Tibial nerve (tissue), 4 donors: ENCODE data around the gene CDS1. TPM values are rescaled to one million over a fixed set of nuclear protein-coding genes. Genes with fewer than 3 reads are reported as not detected.
"Not testable (repeated sequence)": the region's sequence is repeated elsewhere in the genome, so short reads cannot be mapped to it uniquely, and the experiment has no call there.

Experiments
- DNase-seq, 2 donors: peaks; one replicate each; pipeline ENCODE4 v3.0.0-alpha.2; 2019; ENCODE audit warnings: low spot score in 2 of 2
- H3K27ac ChIP-seq, 4 donors: fragments of 200-600 bp; sonication (generic) in 3 of 4; one replicate each; pipeline ENCODE4 v1.5.1; 2017 to 2019; ENCODE audit warnings: mild to moderate bottlenecking in 1 of 4
- H3K27me3 ChIP-seq, 2 donors: fragments of 200-600 bp; sonication (generic) in 1 of 2; one replicate each; pipeline versions ENCODE4 v1.5.1 to v1.6.0; 2017 to 2019
- H3K36me3 ChIP-seq, 3 donors: fragments of 200-600 bp; sonication (generic); one replicate each; pipeline ENCODE4 v1.5.1; 2018 to 2019
- H3K4me1 ChIP-seq, 4 donors: fragments of 200-600 bp; sonication (generic) in 3 of 4; one replicate each; pipeline ENCODE4 v1.5.1; 2017 to 2019
- H3K4me3 ChIP-seq, 4 donors: fragments of 200-600 bp; sonication (generic) in 3 of 4; one replicate each; pipeline ENCODE4 v1.5.1; 2017 to 2019; ENCODE audit warnings: mild to moderate bottlenecking in 1 of 4, moderate library complexity in 1 of 4
- H3K9me3 ChIP-seq, 4 donors: fragments of 200-600 bp; sonication (generic) in 3 of 4; one replicate each; pipeline ENCODE4 v1.5.1; 2017 to 2019
- EP300 ChIP-seq, 2 donors: sonication (generic); formaldehyde crosslinking; IDR thresholded peaks; one replicate each; pipeline ENCODE4 v1.6.1; 2017; ENCODE audit warnings: antibody characterized with exemption in 2 of 2, mild to moderate bottlenecking in 1 of 2
- POLR2A ChIP-seq, 2 donors: fragments of 450-650 bp; IDR thresholded peaks; one replicate each; pipeline ENCODE4 v1.6.1; 2017; ENCODE audit warnings: antibody characterized with exemption in 2 of 2, mild to moderate bottlenecking in 2 of 2, moderate library complexity in 2 of 2
- WGBS, 2 donors: methylation state at CpG; one replicate each; pipeline ENCODE4 v1.1.5; 2018; 5-methylcytosine and 5-hydroxymethylcytosine counted together
- total RNA-seq, 4 donors: library from RNA; depleted of rRNA; stranded (reverse); fragments of >200 nt; gene quantifications; one replicate each; pipeline ENCODE4 v1.1.0, GENCODE V29; 2016
- TF ChIP-seq, protein P1 (sequence below), 5 experiments: fragments of 200-600 bp in 3 of 5; fragments of 450-650 bp in 2 of 5; sonication (generic) in 3 of 5; IDR thresholded peaks; one replicate each; pipeline ENCODE4 v1.5.1; 2016 to 2019; ENCODE audit warnings: antibody characterized with exemption in 5 of 5, mild to moderate bottlenecking in 3 of 5, moderate library complexity in 2 of 5

CDS1 gene
- total RNA-seq = under 1 TPM; under 0.01 to 0.59 (median 0.25) TPM

DNA sequence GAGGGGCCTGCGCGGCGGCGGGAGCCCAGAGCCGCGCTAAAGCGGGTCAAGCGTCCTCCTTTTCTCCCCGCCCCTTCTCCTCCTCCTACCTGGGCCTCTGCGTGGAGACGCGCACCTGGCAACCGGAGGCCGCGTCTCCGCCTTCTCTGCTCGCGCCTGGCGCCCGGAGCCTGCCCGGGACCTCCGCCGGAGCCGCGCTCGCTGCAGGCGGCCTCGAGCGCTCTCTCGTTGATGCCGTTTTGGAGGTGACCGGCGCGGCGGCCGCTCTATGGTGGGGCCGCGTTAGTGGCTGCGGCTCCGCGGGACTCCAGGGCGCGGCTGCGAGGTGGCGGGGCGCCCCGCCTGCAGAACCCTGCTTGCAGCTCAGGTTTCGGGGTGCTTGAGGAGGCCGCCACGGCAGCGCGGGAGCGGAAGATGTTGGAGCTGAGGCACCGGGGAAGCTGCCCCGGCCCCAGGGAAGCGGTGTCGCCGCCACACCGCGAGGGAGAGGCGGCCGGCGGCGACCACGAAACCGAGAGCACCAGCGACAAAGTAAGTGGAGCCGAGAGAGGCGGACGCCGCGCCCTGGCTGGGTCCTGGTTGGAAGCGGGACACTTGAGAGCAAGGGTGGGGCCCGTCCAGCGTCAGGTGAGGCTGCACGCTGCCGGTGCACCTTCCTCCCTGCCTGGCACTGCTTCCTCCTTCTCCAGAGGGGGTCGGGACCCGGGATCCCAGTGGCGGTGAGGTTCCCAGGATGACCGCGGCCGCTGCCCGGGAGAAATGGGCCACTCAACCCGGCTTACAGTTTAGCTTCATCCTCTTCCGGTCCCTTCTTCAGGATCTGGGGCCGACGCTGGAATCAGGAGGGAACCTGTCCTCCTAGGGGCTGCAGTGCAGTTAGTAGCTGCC is at the start of gene CDS1:
TSS of gene CDS1 (plus strand) at position 140 of the 888 bp plus-strand sequence. CDS start at position 415, 275 bp downstream.
- DNase-seq = no peak
- 1% methylated on average over 46 to 59 of the region's 88 CpGs for WGBS, 2 donors
- peak within 1 kb of the TSS; percentile 47 to 80 (median 60) for H3K4me3 ChIP-seq
- TF ChIP-seq EP300 (IDR thresholded peaks at IDR 0.05) (no peak), POLR2A (IDR thresholded peaks at IDR 0.05) (no peak)
- TF ChIP-seq, protein P1, sequence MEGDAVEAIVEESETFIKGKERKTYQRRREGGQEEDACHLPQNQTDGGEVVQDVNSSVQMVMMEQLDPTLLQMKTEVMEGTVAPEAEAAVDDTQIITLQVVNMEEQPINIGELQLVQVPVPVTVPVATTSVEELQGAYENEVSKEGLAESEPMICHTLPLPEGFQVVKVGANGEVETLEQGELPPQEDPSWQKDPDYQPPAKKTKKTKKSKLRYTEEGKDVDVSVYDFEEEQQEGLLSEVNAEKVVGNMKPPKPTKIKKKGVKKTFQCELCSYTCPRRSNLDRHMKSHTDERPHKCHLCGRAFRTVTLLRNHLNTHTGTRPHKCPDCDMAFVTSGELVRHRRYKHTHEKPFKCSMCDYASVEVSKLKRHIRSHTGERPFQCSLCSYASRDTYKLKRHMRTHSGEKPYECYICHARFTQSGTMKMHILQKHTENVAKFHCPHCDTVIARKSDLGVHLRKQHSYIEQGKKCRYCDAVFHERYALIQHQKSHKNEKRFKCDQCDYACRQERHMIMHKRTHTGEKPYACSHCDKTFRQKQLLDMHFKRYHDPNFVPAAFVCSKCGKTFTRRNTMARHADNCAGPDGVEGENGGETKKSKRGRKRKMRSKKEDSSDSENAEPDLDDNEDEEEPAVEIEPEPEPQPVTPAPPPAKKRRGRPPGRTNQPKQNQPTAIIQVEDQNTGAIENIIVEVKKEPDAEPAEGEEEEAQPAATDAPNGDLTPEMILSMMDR (IDR thresholded peaks at IDR 0.05) = no peak
- no peaks in the 10 kb centered on the region for H3K9me3 ChIP-seq
- H3K36me3 ChIP-seq = no peaks in the 10 kb centered on the region
- peaks cover 0 to 14% of the 10 kb centered on the region in 2 donors for H3K27me3 ChIP-seq
- peaks cover 0 to 19% (median 2%) of the 10 kb centered on the region in 4 donors for H3K4me1 ChIP-seq
- H3K27ac ChIP-seq = peak within 1 kb of the TSS in 2 of 4 donors; percentile 52 to 76

DNA sequence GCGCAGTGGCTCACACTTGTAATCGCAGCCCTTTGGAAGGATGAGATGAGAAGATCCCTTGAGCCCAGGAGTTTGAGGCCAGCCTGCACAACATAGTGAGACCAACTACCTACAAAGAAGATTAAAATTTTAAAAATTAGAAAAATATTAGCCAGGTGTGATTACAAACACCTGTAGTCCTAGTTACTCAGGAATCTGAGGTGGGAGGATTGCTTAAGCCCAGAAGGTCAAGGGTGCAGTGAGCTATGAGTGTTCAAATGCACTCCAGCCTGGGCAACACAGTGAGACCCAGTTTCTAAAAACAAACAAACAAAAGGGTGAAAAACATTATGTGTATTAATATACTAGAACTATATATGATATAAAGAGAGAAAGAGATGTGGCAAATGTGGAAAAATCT is 47.0 kb upstream of the CDS1 start:
- Histone ChIP-seq H3K4me1 (no peaks in the 10 kb centered on the region), H3K9me3 (peaks cover 0 to 12% (median 0%) of the 10 kb centered on the region in 4 donors), H3K27me3 (no peaks in the 10 kb centered on the region), H3K4me3 (no peak overlapping the region), H3K27ac (no peak overlapping the region), H3K36me3 (no peaks in the 10 kb centered on the region)
- TF ChIP-seq EP300 (IDR thresholded peaks at IDR 0.05) = no peak
- TF ChIP-seq POLR2A (IDR thresholded peaks at IDR 0.05) = no peak
- TF ChIP-seq, protein P1 (IDR thresholded peaks at IDR 0.05) = no peak
- WGBS, 2 donors = 93 to 98% methylated on average over 2 of the region's 2 CpGs
- DNase-seq = no peak

DNA sequence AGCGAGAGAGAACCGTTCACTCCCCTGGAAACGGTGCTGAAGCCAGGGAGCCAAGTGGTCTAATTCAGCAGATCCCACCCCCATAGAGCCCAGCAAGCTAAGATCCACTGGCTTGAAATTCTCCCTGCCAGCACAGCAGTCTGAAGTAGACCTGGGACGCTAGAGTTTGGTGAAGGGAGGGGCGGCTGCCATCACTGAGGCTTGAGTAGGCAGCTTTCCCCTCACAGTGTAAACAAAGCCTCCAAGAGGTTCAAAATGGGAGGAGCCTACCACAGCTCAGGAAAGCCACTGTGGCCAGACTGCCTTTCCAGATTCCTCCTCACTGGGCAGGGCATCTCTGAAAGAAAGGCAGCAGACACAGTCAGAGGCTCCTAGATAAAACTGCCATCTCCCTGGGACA is 37.8 kb upstream of the CDS1 start:
- no peak overlapping the region for H3K27ac ChIP-seq
- no peak for DNase-seq
- H3K36me3 ChIP-seq = no peaks in the 10 kb centered on the region
- H3K9me3 ChIP-seq = no peaks in the 10 kb centered on the region
- H3K4me3 ChIP-seq = no peak overlapping the region
- 70% methylated on average over 4 to 5 of the region's 5 CpGs for WGBS, 2 donors
- H3K27me3 ChIP-seq = no peaks in the 10 kb centered on the region
- TF ChIP-seq, protein P1 (IDR thresholded peaks at IDR 0.05) = no peak
- no peak for TF ChIP-seq POLR2A (IDR thresholded peaks at IDR 0.05)
- TF ChIP-seq EP300 (IDR thresholded peaks at IDR 0.05) = no peak
- no peaks in the 10 kb centered on the region for H3K4me1 ChIP-seq

DNA sequence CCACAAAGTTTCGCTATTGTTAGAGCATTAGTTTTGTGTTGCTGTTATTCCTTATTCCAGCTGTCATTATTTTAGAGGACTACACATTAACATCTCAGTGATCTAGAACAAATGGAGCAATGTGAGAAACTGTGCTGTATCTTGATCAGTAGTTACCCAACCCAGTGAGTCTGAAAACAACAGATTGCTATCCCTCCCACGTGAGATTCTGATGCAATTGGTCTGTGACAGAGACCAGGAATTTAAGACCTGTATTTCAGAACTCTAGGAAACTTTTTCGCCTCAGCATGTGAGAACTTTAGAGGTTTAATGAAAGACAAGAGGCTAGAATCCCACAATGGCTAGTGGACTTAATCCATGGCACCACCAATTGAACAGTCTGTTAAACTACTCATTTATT is 35.7 kb upstream of the CDS1 start:
- TF ChIP-seq EP300 (IDR thresholded peaks at IDR 0.05) (no peak), POLR2A (IDR thresholded peaks at IDR 0.05) (no peak)
- TF ChIP-seq, protein P1 (IDR thresholded peaks at IDR 0.05) = no peak
- no peak overlapping the region for H3K4me3 ChIP-seq
- DNase-seq = no peak
- WGBS, 2 donors = 64 to 78% methylated on average over 3 of the region's 3 CpGs
- no peak overlapping the region for H3K27ac ChIP-seq
- no peaks in the 10 kb centered on the region for H3K36me3 ChIP-seq
- no peaks in the 10 kb centered on the region for H3K4me1 ChIP-seq
- no peaks in the 10 kb centered on the region for H3K9me3 ChIP-seq
- no peaks in the 10 kb centered on the region for H3K27me3 ChIP-seq

DNA sequence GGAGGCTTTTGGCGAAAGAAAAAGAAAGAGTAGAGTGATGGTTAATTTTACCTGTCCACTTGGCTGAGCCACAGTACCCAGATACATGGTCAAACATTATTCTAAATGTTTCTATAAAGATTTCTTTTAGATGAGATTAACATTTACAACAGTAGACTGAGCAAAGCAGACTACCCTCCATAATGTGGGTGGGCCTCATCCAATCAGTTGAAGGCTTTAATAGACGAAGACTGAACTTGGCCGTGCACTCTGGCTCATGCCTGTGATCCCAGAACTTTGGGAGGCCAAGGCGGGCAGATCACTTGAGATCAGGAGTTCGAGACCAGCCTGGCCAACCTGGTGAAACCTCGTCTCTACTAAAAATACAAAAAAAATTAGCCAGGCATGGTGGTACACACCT is 33.7 kb upstream of the CDS1 start:
- H3K4me3 ChIP-seq, H3K27me3 ChIP-seq, DNase-seq, H3K36me3 ChIP-seq, H3K4me1 ChIP-seq, H3K27ac ChIP-seq: not testable (repeated sequence)
- WGBS, 2 donors = 70 to 73% methylated on average over 6 of the region's 6 CpGs
- H3K9me3 ChIP-seq = peaks cover 0 to 11% (median 0%) of the 10 kb centered on the region in 4 donors
